ENCODE results near the gene ICA1L.

GRCh38 chr2:202877699-202878098 lies 6.1 kb upstream of the ICA1L start:
- TF ChIP-seq POLR2A (IDR thresholded peaks at IDR 0.05; ENCODE audit: low read depth, low read length) (no peak), POLR2AphosphoS5 (IDR thresholded peaks at IDR 0.05; ENCODE audit: low read depth, low read length) (no peak)

Measured in GM12892 (cell line).